Rectal smooth muscle tissue (tissue), 1 donor: ENCODE results near the gene AMZ1.
"Not testable (repeated sequence)": the region's sequence is repeated elsewhere in the genome, so short reads cannot be mapped to it uniquely, and the experiment has no call there.

Experiments
- H3K27ac ChIP-seq: one replicate; pipeline ENCODE4 v1.7.0; 2013; ENCODE audit warnings: low read depth, low read length, inconsistent platforms
- H3K27me3 ChIP-seq: one replicate; pipeline ENCODE4 v1.7.0; 2013; ENCODE audit warnings: low read length; ENCODE audit not compliant: control insufficient read depth, insufficient read depth
- H3K36me3 ChIP-seq: one replicate; pipeline ENCODE4 v1.7.0; 2013; ENCODE audit warnings: low read length; ENCODE audit not compliant: control insufficient read depth, insufficient read depth
- H3K4me1 ChIP-seq: one replicate; pipeline ENCODE4 v1.7.0; 2013; ENCODE audit warnings: low read length; ENCODE audit not compliant: control insufficient read depth, insufficient read depth
- H3K4me3 ChIP-seq: one replicate; pipeline ENCODE4 v1.7.0; 2013; ENCODE audit warnings: low read length
- H3K9ac ChIP-seq: one replicate; pipeline ENCODE4 v1.7.0; 2013; ENCODE audit warnings: low read length

Gene AMZ1

GRCh38 chr7:2691011-2691707 is 3.2 kb downstream of the AMZ1 start:
- H3K27ac ChIP-seq, result no peak overlapping the region
- H3K36me3 ChIP-seq, result no peaks in the 10 kb centered on the region
- H3K4me1 ChIP-seq, result no peaks in the 10 kb centered on the region
- peaks cover 19% of the 10 kb centered on the region for H3K27me3 ChIP-seq
- H3K9ac ChIP-seq, result no peak overlapping the region
- H3K4me3 ChIP-seq, result no peak overlapping the region

GRCh38 chr7:2691932-2692439 is 4.0 kb downstream of the AMZ1 start:
- not testable (repeated sequence) for H3K36me3 ChIP-seq, H3K9ac ChIP-seq, H3K4me1 ChIP-seq, H3K27ac ChIP-seq, H3K4me3 ChIP-seq
- peaks cover 19% of the 10 kb centered on the region for H3K27me3 ChIP-seq

- Histone ChIP-seq H3K9ac (no peak overlapping the region), H3K4me1 (no peaks in the 10 kb centered on the region), H3K27me3 (peaks cover 14% of the 10 kb centered on the region), H3K27ac (no peak overlapping the region), H3K4me3 (no peak overlapping the region), H3K36me3 (no peaks in the 10 kb centered on the region)
These were observed 4.5 kb downstream of the AMZ1 start for GRCh38 chr7:2692543-2692942.

- H3K4me3 ChIP-seq, H3K9ac ChIP-seq, H3K27ac ChIP-seq, H3K27me3 ChIP-seq, H3K36me3 ChIP-seq, H3K4me1 ChIP-seq: not testable (repeated sequence)
These were observed 5.6 kb downstream of the AMZ1 start for GRCh38 chr7:2693420-2694121.

- not testable (repeated sequence) for H3K27me3 ChIP-seq, H3K27ac ChIP-seq, H3K4me1 ChIP-seq, H3K36me3 ChIP-seq, H3K4me3 ChIP-seq, H3K9ac ChIP-seq
These were observed 6.1 kb downstream of the AMZ1 start for GRCh38 chr7:2694122-2694436.

GRCh38 chr7:2698581-2699288 is 10.7 kb downstream of the AMZ1 start:
- no peak overlapping the region for H3K27ac ChIP-seq
- H3K4me3 ChIP-seq, result no peak overlapping the region
- no peaks in the 10 kb centered on the region for H3K27me3 ChIP-seq
- H3K9ac ChIP-seq, result no peak overlapping the region
- no peaks in the 10 kb centered on the region for H3K4me1 ChIP-seq
- H3K36me3 ChIP-seq, result no peaks in the 10 kb centered on the region

- no peak overlapping the region for H3K4me3 ChIP-seq
- H3K9ac ChIP-seq, result no peak overlapping the region
- no peaks in the 10 kb centered on the region for H3K27me3 ChIP-seq
- no peaks in the 10 kb centered on the region for H3K4me1 ChIP-seq
- H3K27ac ChIP-seq, result no peak overlapping the region
- H3K36me3 ChIP-seq, result no peaks in the 10 kb centered on the region
These were observed 11.3 kb downstream of the AMZ1 start for GRCh38 chr7:2699289-2699620.

GRCh38 chr7:2700141-2700850 is 12.3 kb downstream of the AMZ1 start:
- no peak overlapping the region for H3K9ac ChIP-seq
- no peaks in the 10 kb centered on the region for H3K4me1 ChIP-seq
- no peak overlapping the region for H3K4me3 ChIP-seq
- H3K36me3 ChIP-seq, result no peaks in the 10 kb centered on the region
- no peak overlapping the region for H3K27ac ChIP-seq
- no peaks in the 10 kb centered on the region for H3K27me3 ChIP-seq

- Histone ChIP-seq H3K4me1 (no peaks in the 10 kb centered on the region), H3K27ac (no peak overlapping the region), H3K27me3 (no peaks in the 10 kb centered on the region), H3K36me3 (no peaks in the 10 kb centered on the region), H3K9ac (no peak overlapping the region), H3K4me3 (no peak overlapping the region)
These were observed 13.4 kb downstream of the AMZ1 start for GRCh38 chr7:2701424-2701823.

GRCh38 chr7:2701832-2702593 is 14.0 kb downstream of the AMZ1 start:
- H3K27ac ChIP-seq, result no peak overlapping the region
- H3K27me3 ChIP-seq, result no peaks in the 10 kb centered on the region
- no peaks in the 10 kb centered on the region for H3K4me1 ChIP-seq
- no peaks in the 10 kb centered on the region for H3K36me3 ChIP-seq
- H3K9ac ChIP-seq, result no peak overlapping the region
- no peak overlapping the region for H3K4me3 ChIP-seq

GRCh38 chr7:2702594-2702957 is 14.6 kb downstream of the AMZ1 start:
- no peak overlapping the region for H3K27ac ChIP-seq

More at GRCh38 chr7:2702594-2702957, 14.6 kb downstream of the AMZ1 start:
- Histone ChIP-seq H3K9ac (no peak overlapping the region), H3K27me3 (no peaks in the 10 kb centered on the region), H3K4me3 (no peak overlapping the region), H3K36me3 (no peaks in the 10 kb centered on the region), H3K4me1 (no peaks in the 10 kb centered on the region)
